ENCODE data around the gene SHC3.

Gene SHC3

GRCh38 chr9:88960632-88961031, 218.0 kb downstream of the SHC3 start:
- DNase-seq (ENCODE audit: insufficient read length, low spot score), result no peak
- FAIRE-seq, result no peak
- TF ChIP-seq POLR2A (IDR thresholded peaks at IDR 0.05; ENCODE audit: low read depth, low read length), result no peak

- no peak for TF ChIP-seq POLR2A (IDR thresholded peaks at IDR 0.05; ENCODE audit: low read depth, low read length)
Measured at GRCh38 chr9:88959727-88960469, 218.7 kb downstream of the SHC3 start.

GRCh38 chr9:88957526-88957925, 221.1 kb downstream of the SHC3 start:
- DNase-seq (ENCODE audit: insufficient read length, low spot score), result no peak
- FAIRE-seq, result no peak
- no peak for TF ChIP-seq POLR2A (IDR thresholded peaks at IDR 0.05; ENCODE audit: low read depth, low read length)

More at GRCh38 chr9:88959727-88960469, 218.7 kb downstream of the SHC3 start:
- DNase-seq (ENCODE audit: insufficient read length, low spot score) (no peak), FAIRE-seq (no peak)
